CD4-positive, alpha-beta T cell treated with Interleukin-6 for 4 hours (primary cell): ENCODE data around the gene ADAM33.

Experiments used
- DNase-seq: peaks from one replicate; pipeline ENCODE4 v3.0.0-alpha.2; 2020; ENCODE audit warnings: mixed read lengths

The ADAM33 gene

GRCh38 chr20:3645309-3646066 lies 36.3 kb downstream of the ADAM33 start:
- no peak for DNase-seq

GRCh38 chr20:3640259-3640658 lies 41.6 kb downstream of the ADAM33 start:
- DNase-seq = no peak

GRCh38 chr20:3635346-3635745 lies 46.5 kb downstream of the ADAM33 start:
- DNase-seq = no peak

GRCh38 chr20:3633913-3634478 lies 47.8 kb downstream of the ADAM33 start:
- DNase-seq = no peak

- DNase-seq = no peak
These were observed 49.4 kb downstream of the ADAM33 start for GRCh38 chr20:3632311-3633004.

- no peak for DNase-seq
These were observed 50.3 kb downstream of the ADAM33 start for GRCh38 chr20:3631534-3631933.

GRCh38 chr20:3630429-3630828 lies 51.4 kb downstream of the ADAM33 start:
- no peak for DNase-seq

GRCh38 chr20:3629893-3630292 lies 51.9 kb downstream of the ADAM33 start:
- DNase-seq = no peak

GRCh38 chr20:3628502-3629314 lies 53.1 kb downstream of the ADAM33 start:
- no peak for DNase-seq

- DNase-seq = no peak
These were observed 54.3 kb downstream of the ADAM33 start for GRCh38 chr20:3627476-3627875.

GRCh38 chr20:3622406-3622805 lies 59.4 kb downstream of the ADAM33 start:
- no peak for DNase-seq

GRCh38 chr20:3621111-3621510 lies 60.7 kb downstream of the ADAM33 start:
- no peak for DNase-seq
